Skeletal muscle satellite cell (primary cell): ENCODE measurements around the gene CRISP1.

Experiments
- H3K27me3 ChIP-seq: 2 replicates; pipeline ENCODE4 v1.7.0; 2013; ENCODE audit warnings: low read length; ENCODE audit not compliant: control insufficient read depth, insufficient read depth
- H3K36me3 ChIP-seq: 2 replicates; pipeline ENCODE4 v1.7.0; 2013; ENCODE audit warnings: mild to moderate bottlenecking, control low read depth, low read length; ENCODE audit not compliant: insufficient read depth
- H3K4me1 ChIP-seq: 2 replicates; pipeline ENCODE4 v1.7.0; 2013; ENCODE audit warnings: low read length; ENCODE audit not compliant: control insufficient read depth, insufficient read depth
- H3K4me2 ChIP-seq: 2 replicates; pipeline ENCODE4 v1.7.0; 2013; ENCODE audit warnings: mild to moderate bottlenecking, low read length
- H3K4me3 ChIP-seq: 2 replicates; pipeline ENCODE4 v1.7.0; 2013; ENCODE audit warnings: low read length
- H3K9ac ChIP-seq: 2 replicates; pipeline ENCODE4 v1.7.0; 2013; ENCODE audit warnings: mild to moderate bottlenecking, low read depth, low read length, moderate library complexity
- H3K9me3 ChIP-seq: replicated peaks from 2 replicates; pipeline ENCODE4 v1.7.0; 2013; ENCODE audit warnings: mild to moderate bottlenecking, control low read depth, low read length

CRISP1 gene

GRCh38 chr6:49787176-49787575 lies 79.2 kb downstream of the CRISP1 start, which contains the start of gene PGK2:
Gene PGK2, minus strand, starts transcription at chr6:49787285. Its CDS starts 98 bp downstream, at chr6:49787187.
- H3K27me3 ChIP-seq = no peaks in the 10 kb centered on the region
- H3K9me3 ChIP-seq = peaks cover 6% of the 10 kb centered on the region
- H3K4me2 ChIP-seq = no peak within 1 kb of the TSS
- no peaks in the 10 kb centered on the region for H3K4me1 ChIP-seq
- H3K9ac ChIP-seq = no peak within 1 kb of the TSS
- no peak within 1 kb of the TSS for H3K4me3 ChIP-seq
- H3K36me3 ChIP-seq = no peaks in the 10 kb centered on the region

GRCh38 chr6:49784272-49784671 lies 82.1 kb downstream of the CRISP1 start:
- no peaks in the 10 kb centered on the region for H3K27me3 ChIP-seq
- H3K9ac ChIP-seq = no peak overlapping the region
- peaks cover 6% of the 10 kb centered on the region for H3K9me3 ChIP-seq
- H3K36me3 ChIP-seq = no peaks in the 10 kb centered on the region
- no peak overlapping the region for H3K4me2 ChIP-seq
- H3K4me1 ChIP-seq = no peaks in the 10 kb centered on the region
- no peak overlapping the region for H3K4me3 ChIP-seq
